Neural crest cell (in vitro differentiated cells): ENCODE data around the gene TTC23. TPM values are rescaled to one million over a fixed set of nuclear protein-coding genes. Genes with fewer than 3 reads are reported as not detected.

Experiments
- DNase-seq: peaks from one replicate; pipeline ENCODE4 v3.0.0; 2021; ENCODE audit warnings: low read depth, mixed read lengths, low spot score
- H3K27ac Mint-ChIP-seq: one replicate; pipeline ENCODE4 v1.8.0; 2021; ENCODE audit warnings: mild to moderate bottlenecking, mixed read lengths; ENCODE audit not compliant: unreplicated experiment
- H3K27me3 Mint-ChIP-seq: 2 replicates; pipeline ENCODE4 v1.8.0; 2021; ENCODE audit warnings: low read depth, mild to moderate bottlenecking, mixed read lengths
- H3K36me3 Mint-ChIP-seq: 2 replicates; pipeline ENCODE4 v1.8.0; 2021; ENCODE audit warnings: low read depth, mild to moderate bottlenecking, mixed read lengths
- H3K4me1 Mint-ChIP-seq: 2 replicates; pipeline ENCODE4 v1.8.0; 2021; ENCODE audit warnings: mixed read lengths
- H3K4me3 Mint-ChIP-seq: one replicate; pipeline ENCODE4 v1.8.0; 2021; ENCODE audit warnings: mild to moderate bottlenecking, mixed read lengths
- H3K9me3 Mint-ChIP-seq: 2 replicates; pipeline ENCODE4 v1.8.0; 2021; ENCODE audit warnings: mixed read lengths
- total RNA-seq: library from RNA; stranded (reverse); gene quantifications from 2 replicates; pipeline ENCODE4 v1.2.1, GENCODE V29; 2021
- TF ChIP-seq, protein P1 (sequence below): fragments of 200-600 bp; sonication (generic); conservative IDR thresholded peaks from 2 replicates; pipeline ENCODE4 v1.5.0; 2021; ENCODE audit warnings: antibody characterized with exemption, mild to moderate bottlenecking

TTC23 gene
- total RNA-seq, 1 donor from 2014 or later: 25.7 TPM

DNA sequence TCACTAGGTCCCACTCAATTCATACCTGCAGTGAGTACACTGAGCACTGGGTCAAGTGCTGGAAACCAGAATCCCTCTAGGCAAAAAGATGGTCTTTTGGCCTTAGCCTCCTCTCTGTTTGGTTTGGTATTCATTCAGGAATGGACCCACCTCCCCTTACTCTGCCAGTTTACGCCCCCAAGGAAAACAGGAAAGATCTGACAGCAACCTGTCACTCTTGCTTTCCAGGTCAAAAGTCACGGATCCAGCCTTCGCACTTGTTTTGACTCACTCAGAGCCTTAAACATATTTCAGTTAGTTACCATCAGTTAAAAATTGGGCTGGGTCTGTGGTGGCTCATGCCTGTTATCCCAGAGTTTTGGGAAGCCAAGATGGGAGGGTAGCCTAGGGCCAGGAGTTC, 76.4 kb downstream of the TTC23 start:
- no peaks in the 10 kb centered on the region for H3K36me3 Mint-ChIP-seq
- H3K27ac Mint-ChIP-seq: peak overlapping the region; percentile 93
- peaks cover under 1% of the 10 kb centered on the region for H3K4me1 Mint-ChIP-seq
- no peaks in the 10 kb centered on the region for H3K27me3 Mint-ChIP-seq
- H3K4me3 Mint-ChIP-seq: no peak overlapping the region
- no peak for DNase-seq
- no peaks in the 10 kb centered on the region for H3K9me3 Mint-ChIP-seq
- TF ChIP-seq, protein P1, sequence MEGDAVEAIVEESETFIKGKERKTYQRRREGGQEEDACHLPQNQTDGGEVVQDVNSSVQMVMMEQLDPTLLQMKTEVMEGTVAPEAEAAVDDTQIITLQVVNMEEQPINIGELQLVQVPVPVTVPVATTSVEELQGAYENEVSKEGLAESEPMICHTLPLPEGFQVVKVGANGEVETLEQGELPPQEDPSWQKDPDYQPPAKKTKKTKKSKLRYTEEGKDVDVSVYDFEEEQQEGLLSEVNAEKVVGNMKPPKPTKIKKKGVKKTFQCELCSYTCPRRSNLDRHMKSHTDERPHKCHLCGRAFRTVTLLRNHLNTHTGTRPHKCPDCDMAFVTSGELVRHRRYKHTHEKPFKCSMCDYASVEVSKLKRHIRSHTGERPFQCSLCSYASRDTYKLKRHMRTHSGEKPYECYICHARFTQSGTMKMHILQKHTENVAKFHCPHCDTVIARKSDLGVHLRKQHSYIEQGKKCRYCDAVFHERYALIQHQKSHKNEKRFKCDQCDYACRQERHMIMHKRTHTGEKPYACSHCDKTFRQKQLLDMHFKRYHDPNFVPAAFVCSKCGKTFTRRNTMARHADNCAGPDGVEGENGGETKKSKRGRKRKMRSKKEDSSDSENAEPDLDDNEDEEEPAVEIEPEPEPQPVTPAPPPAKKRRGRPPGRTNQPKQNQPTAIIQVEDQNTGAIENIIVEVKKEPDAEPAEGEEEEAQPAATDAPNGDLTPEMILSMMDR: no peak

DNA sequence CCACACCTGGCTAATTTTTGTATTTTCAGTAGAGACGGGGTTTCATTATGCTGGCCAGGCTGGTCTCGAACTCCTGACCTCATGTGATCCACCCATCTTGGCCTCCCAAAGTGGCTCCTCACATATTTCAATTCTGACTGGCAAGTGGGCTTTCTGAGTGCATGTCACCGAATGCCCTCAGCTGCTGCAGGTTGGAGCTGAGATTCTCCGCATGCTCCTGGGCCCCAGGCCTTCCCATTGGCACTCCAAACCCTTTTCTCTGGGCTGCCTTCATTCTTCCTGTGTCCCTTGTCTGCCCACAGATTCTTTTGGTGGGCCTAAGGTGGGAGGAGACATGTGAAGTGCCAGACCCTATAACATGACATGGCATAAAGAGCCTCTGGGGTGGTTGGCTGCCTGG, 77.2 kb downstream of the TTC23 start:
- no peak overlapping the region for H3K27ac Mint-ChIP-seq
- no peaks in the 10 kb centered on the region for H3K36me3 Mint-ChIP-seq
- TF ChIP-seq, protein P1: no peak
- H3K4me1 Mint-ChIP-seq: peaks cover 9% of the 10 kb centered on the region
- no peak for DNase-seq
- no peaks in the 10 kb centered on the region for H3K9me3 Mint-ChIP-seq
- no peaks in the 10 kb centered on the region for H3K27me3 Mint-ChIP-seq
- no peak overlapping the region for H3K4me3 Mint-ChIP-seq

DNA sequence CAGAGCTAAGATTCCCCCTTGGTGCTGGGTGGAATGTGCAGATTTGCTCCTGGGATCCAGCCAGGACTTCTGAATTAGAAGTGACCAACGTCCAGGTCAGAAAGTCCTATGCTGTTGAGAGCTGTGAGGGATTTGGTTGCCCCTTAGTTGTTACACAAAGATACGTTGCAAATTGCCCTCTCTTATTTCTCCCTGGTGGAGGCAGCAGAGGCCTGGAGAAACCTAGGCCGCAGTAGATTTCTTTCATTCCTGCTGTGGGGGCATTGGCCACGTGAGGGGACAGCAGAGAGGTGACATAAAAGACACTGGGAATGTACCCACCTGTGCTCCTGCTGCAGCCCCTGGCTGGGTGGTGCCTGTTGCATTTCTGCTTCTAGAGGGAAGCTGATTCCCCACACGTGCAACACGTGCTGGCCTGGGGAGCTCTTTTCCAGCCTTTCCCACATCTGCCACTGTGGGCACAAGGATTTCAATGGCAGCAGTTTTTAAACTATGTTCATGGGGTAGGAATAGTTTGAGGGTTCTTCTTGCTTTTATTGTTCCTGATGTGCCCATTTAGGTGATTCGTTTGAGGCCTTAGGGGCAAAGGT, 78.8 kb downstream of the TTC23 start:
- H3K4me1 Mint-ChIP-seq: peaks cover 9% of the 10 kb centered on the region
- no peak overlapping the region for H3K4me3 Mint-ChIP-seq
- TF ChIP-seq, protein P1: no peak
- H3K9me3 Mint-ChIP-seq: no peaks in the 10 kb centered on the region
- H3K27me3 Mint-ChIP-seq: no peaks in the 10 kb centered on the region
- H3K27ac Mint-ChIP-seq: no peak overlapping the region
- no peak for DNase-seq
- no peaks in the 10 kb centered on the region for H3K36me3 Mint-ChIP-seq

DNA sequence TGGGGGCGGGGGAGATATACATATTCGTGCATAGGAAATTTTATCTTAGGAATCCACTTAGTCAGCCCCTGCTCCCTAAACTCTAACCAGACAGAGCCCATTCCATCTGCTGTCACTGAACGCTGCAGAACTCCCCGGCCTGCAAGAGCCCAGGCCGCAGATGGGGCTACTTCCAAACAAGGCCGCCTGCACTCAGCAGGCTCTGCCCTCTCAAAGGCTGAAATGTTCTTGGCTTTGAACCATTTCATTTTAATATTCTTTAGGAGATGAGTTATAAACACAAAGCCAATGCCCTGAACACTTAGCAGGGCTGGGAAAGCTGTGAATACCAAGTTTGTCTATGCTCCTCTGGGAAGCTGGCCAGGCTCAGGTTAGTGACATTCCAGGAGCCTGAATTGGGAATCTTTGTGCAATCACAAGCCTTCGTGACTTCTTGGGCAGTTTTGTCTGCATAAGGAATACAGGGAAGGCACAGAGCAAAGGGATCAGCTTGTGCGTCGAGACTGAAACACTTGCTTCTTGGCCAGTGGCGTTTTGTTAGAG, 79.5 kb downstream of the TTC23 start:
- Mint-ChIP-seq H3K4me1 (peaks cover 9% of the 10 kb centered on the region), H3K27me3 (no peaks in the 10 kb centered on the region), H3K27ac (no peak overlapping the region), H3K36me3 (no peaks in the 10 kb centered on the region), H3K4me3 (no peak overlapping the region), H3K9me3 (no peaks in the 10 kb centered on the region)
- no peak for DNase-seq
- TF ChIP-seq, protein P1: no peak

DNA sequence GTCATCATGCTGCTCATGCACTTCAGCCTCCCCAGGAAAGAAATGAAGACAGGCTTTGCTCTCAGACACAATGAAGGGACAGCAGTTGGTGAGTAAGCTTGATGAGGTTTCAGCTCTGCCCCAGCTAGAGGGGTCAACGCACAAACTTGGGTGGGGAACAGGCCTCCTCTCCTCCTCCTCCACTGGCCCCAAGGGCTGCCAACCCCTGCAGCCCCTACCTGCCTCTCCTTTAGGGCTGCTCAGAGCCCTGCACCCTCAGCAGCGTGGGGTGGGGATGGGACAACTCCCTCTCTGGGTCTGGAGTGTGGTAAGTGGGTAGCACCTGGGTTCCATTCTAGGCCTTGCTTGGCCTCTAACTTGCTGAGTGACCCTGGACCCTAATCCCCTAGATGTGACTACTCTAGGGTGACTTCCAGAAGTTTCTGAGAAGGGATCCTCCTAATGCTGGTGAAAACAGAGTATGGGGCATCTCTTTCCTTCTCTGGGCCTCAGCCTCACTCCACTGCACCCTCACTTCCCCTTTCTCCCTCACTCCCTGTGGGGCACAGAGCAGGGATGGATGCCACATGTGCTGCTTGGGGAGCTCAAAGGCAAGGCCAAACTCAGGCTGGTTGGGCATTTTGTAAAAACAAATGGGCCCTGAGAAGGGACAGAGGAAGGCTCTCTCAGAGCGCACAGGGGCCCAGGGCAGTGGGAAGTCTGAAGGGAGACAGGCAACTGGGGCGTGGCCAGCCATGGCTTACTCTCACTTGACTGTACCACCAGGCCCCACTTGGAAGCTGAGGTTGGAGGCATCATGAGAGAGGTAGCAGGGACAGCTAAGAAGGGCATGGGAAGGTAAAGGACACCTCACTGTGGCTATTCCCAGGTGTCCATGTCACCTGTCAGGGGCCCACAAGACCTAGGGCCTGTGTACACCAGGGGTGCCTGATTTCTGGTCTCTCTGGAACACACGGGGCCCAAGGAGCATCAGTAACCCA, 80.5 kb downstream of the TTC23 start:
- Mint-ChIP-seq H3K36me3 (peaks cover 3% of the 10 kb centered on the region), H3K9me3 (no peaks in the 10 kb centered on the region), H3K27ac (peak overlapping the region; percentile 87), H3K27me3 (no peaks in the 10 kb centered on the region), H3K4me3 (no peak overlapping the region), H3K4me1 (peaks cover 9% of the 10 kb centered on the region)
- TF ChIP-seq, protein P1: no peak
- no peak for DNase-seq
